Karpas-422 (cell line): ENCODE results near the gene IQSEC3. TPM values are rescaled to one million over a fixed set of nuclear protein-coding genes. Genes with fewer than 3 reads are reported as not detected.

Experiments used
- DNase-seq: peaks from one replicate; pipeline ENCODE4 v3.0.0-alpha.2; 2015
- H2AFZ ChIP-seq: fragments of 200-600 bp; sonication (generic); 2 replicates; pipeline ENCODE4 v1.6.1; 2014; ENCODE audit warnings: antibody characterized with exemption, low read length, mixed read lengths
- H3K27ac ChIP-seq: fragments of 200-600 bp; sonication (generic); 2 replicates; pipeline ENCODE4 v1.5.1; 2014; ENCODE audit warnings: mild to moderate bottlenecking, low read length, moderate library complexity
- H3K27me3 ChIP-seq: fragments of 200-600 bp; sonication (generic); 2 replicates; pipeline ENCODE4 v1.6.1; 2014; ENCODE audit warnings: low read length, mixed read lengths
- H3K36me3 ChIP-seq: fragments of 200-600 bp; sonication (generic); 2 replicates; pipeline ENCODE4 v1.6.1; 2014; ENCODE audit warnings: low read length, mixed read lengths; ENCODE audit not compliant: insufficient read depth
- H3K4me1 ChIP-seq: fragments of 200-600 bp; sonication (generic); 2 replicates; pipeline ENCODE4 v1.6.1; 2014; ENCODE audit warnings: mild to moderate bottlenecking, low read length, mixed read lengths
- H3K4me2 ChIP-seq: fragments of 200-600 bp; sonication (generic); 2 replicates; pipeline ENCODE4 v1.6.1; 2014; ENCODE audit warnings: low read length, low read depth, mild to moderate bottlenecking; ENCODE audit not compliant: poor library complexity, severe bottlenecking
- H3K4me3 ChIP-seq: fragments of 200-600 bp; sonication (generic); 2 replicates; pipeline ENCODE4 v1.5.1; 2014; ENCODE audit warnings: mild to moderate bottlenecking, antibody characterized with exemption, low read length, mixed read lengths
- H3K79me2 ChIP-seq: fragments of 200-600 bp; sonication (generic); 2 replicates; pipeline ENCODE4 v1.6.1; 2014; ENCODE audit warnings: mild to moderate bottlenecking, low read length, mixed read lengths
- H3K9ac ChIP-seq: fragments of 200-600 bp; sonication (generic); 2 replicates; pipeline ENCODE4 v1.6.0; 2014; ENCODE audit warnings: low read length
- H3K9me2 ChIP-seq: fragments of 200-600 bp; sonication (generic), shearing (Covaris generic); replicated peaks from 2 replicates; pipeline ENCODE4 v1.6.0; 2014; ENCODE audit warnings: mild to moderate bottlenecking, low read length, moderate library complexity; ENCODE audit not compliant: insufficient read depth
- H3K9me3 ChIP-seq: fragments of 300-700, 200-600 bp; sonication (generic); 2 replicates; pipeline ENCODE4 v1.6.1; 2014; ENCODE audit warnings: low read length, mixed read lengths
- H4K20me1 ChIP-seq: fragments of 200-600 bp; sonication (generic); 2 replicates; pipeline ENCODE4 v1.6.1; 2014; ENCODE audit warnings: mild to moderate bottlenecking, antibody characterized with exemption, low read length, low read depth; ENCODE audit not compliant: insufficient read depth
- total RNA-seq: library from RNA; depleted of rRNA; stranded (reverse); fragments of >200 nt; shearing (Covaris generic); gene quantifications from 2 replicates; pipeline ENCODE4 v1.2.3, GENCODE V29; 2014; ENCODE audit warnings: low replicate concordance

The IQSEC3 gene
- total RNA-seq, 1 experiment from 2014 or later = not detected

GRCh38 chr12:202081-202731 is 135.6 kb downstream of the IQSEC3 start:
- Histone ChIP-seq H3K27ac (no peak overlapping the region), H3K9me3 (no peaks in the 10 kb centered on the region), H3K27me3 (no peaks in the 10 kb centered on the region)

GRCh38 chr12:203074-203461 is 136.5 kb downstream of the IQSEC3 start:
- no peaks in the 10 kb centered on the region for H3K9me2 ChIP-seq
- H3K79me2 ChIP-seq = no peaks in the 10 kb centered on the region
- H2AFZ ChIP-seq = no peak overlapping the region
- H3K36me3 ChIP-seq = no peaks in the 10 kb centered on the region
- H3K27me3 ChIP-seq = no peaks in the 10 kb centered on the region
- H3K4me3 ChIP-seq = no peak overlapping the region
- H3K9ac ChIP-seq = no peak overlapping the region
- no peaks in the 10 kb centered on the region for H3K4me1 ChIP-seq
- no peaks in the 10 kb centered on the region for H4K20me1 ChIP-seq
- no peak overlapping the region for H3K4me2 ChIP-seq
- H3K9me3 ChIP-seq = no peaks in the 10 kb centered on the region
- no peak for DNase-seq
- no peak overlapping the region for H3K27ac ChIP-seq

More at GRCh38 chr12:202081-202731, 135.6 kb downstream of the IQSEC3 start:
- Histone ChIP-seq H3K9ac (no peak overlapping the region), H3K4me1 (no peaks in the 10 kb centered on the region), H3K4me3 (no peak overlapping the region), H2AFZ (no peak overlapping the region), H3K36me3 (no peaks in the 10 kb centered on the region), H4K20me1 (no peaks in the 10 kb centered on the region), H3K79me2 (no peaks in the 10 kb centered on the region), H3K9me2 (no peaks in the 10 kb centered on the region), H3K4me2 (no peak overlapping the region)
- no peak for DNase-seq

GRCh38 chr12:203462-204260 is 137.1 kb downstream of the IQSEC3 start:
- H2AFZ ChIP-seq = no peak overlapping the region
- H4K20me1 ChIP-seq = no peaks in the 10 kb centered on the region
- H3K79me2 ChIP-seq = no peaks in the 10 kb centered on the region
- no peaks in the 10 kb centered on the region for H3K27me3 ChIP-seq
- no peaks in the 10 kb centered on the region for H3K9me3 ChIP-seq
- no peaks in the 10 kb centered on the region for H3K4me1 ChIP-seq
- DNase-seq = no peak
- no peaks in the 10 kb centered on the region for H3K36me3 ChIP-seq
- H3K9ac ChIP-seq = no peak overlapping the region
- H3K27ac ChIP-seq = no peak overlapping the region
- no peaks in the 10 kb centered on the region for H3K9me2 ChIP-seq
- no peak overlapping the region for H3K4me3 ChIP-seq
- H3K4me2 ChIP-seq = no peak overlapping the region

- H3K27me3 ChIP-seq = no peaks in the 10 kb centered on the region
- no peaks in the 10 kb centered on the region for H3K9me2 ChIP-seq
- no peaks in the 10 kb centered on the region for H3K79me2 ChIP-seq
- no peak overlapping the region for H3K4me2 ChIP-seq
- no peak overlapping the region for H2AFZ ChIP-seq
- no peaks in the 10 kb centered on the region for H3K36me3 ChIP-seq
- no peaks in the 10 kb centered on the region for H3K9me3 ChIP-seq
- H3K4me1 ChIP-seq = no peaks in the 10 kb centered on the region
- no peaks in the 10 kb centered on the region for H4K20me1 ChIP-seq
- H3K9ac ChIP-seq = no peak overlapping the region
- H3K4me3 ChIP-seq = no peak overlapping the region
- no peak for DNase-seq
- no peak overlapping the region for H3K27ac ChIP-seq
These were observed 137.7 kb downstream of the IQSEC3 start for GRCh38 chr12:204261-204678.

GRCh38 chr12:205026-205425 is 138.5 kb downstream of the IQSEC3 start:
- Histone ChIP-seq H3K9me3 (no peaks in the 10 kb centered on the region), H3K4me2 (no peak overlapping the region), H3K4me1 (no peaks in the 10 kb centered on the region), H3K79me2 (no peaks in the 10 kb centered on the region), H2AFZ (no peak overlapping the region), H4K20me1 (no peaks in the 10 kb centered on the region), H3K27me3 (no peaks in the 10 kb centered on the region), H3K9ac (no peak overlapping the region), H3K36me3 (no peaks in the 10 kb centered on the region), H3K4me3 (no peak overlapping the region), H3K9me2 (no peaks in the 10 kb centered on the region), H3K27ac (no peak overlapping the region)
- DNase-seq = no peak

- DNase-seq = no peak
- no peaks in the 10 kb centered on the region for H3K27me3 ChIP-seq
- H3K4me3 ChIP-seq = no peak overlapping the region
- H3K36me3 ChIP-seq = no peaks in the 10 kb centered on the region
- H3K9ac ChIP-seq = no peak overlapping the region
- H3K79me2 ChIP-seq = no peaks in the 10 kb centered on the region
- no peaks in the 10 kb centered on the region for H4K20me1 ChIP-seq
- no peaks in the 10 kb centered on the region for H3K9me2 ChIP-seq
- H3K27ac ChIP-seq = no peak overlapping the region
- H3K4me1 ChIP-seq = no peaks in the 10 kb centered on the region
- no peak overlapping the region for H2AFZ ChIP-seq
- no peak overlapping the region for H3K4me2 ChIP-seq
- H3K9me3 ChIP-seq = no peaks in the 10 kb centered on the region
These were observed 140.3 kb downstream of the IQSEC3 start for GRCh38 chr12:206746-207440.

GRCh38 chr12:207804-208203 is 141.2 kb downstream of the IQSEC3 start:
- Histone ChIP-seq H3K9ac (no peak overlapping the region), H3K4me3 (no peak overlapping the region), H3K4me2 (no peak overlapping the region), H3K36me3 (no peaks in the 10 kb centered on the region), H3K4me1 (peaks cover 5% of the 10 kb centered on the region), H3K9me3 (no peaks in the 10 kb centered on the region), H3K27me3 (no peaks in the 10 kb centered on the region), H4K20me1 (no peaks in the 10 kb centered on the region), H3K27ac (no peak overlapping the region), H3K9me2 (no peaks in the 10 kb centered on the region), H2AFZ (no peak overlapping the region), H3K79me2 (no peaks in the 10 kb centered on the region)
- no peak for DNase-seq

GRCh38 chr12:208813-209212 is 142.2 kb downstream of the IQSEC3 start:
- no peak overlapping the region for H3K4me3 ChIP-seq
- no peak for DNase-seq
- no peaks in the 10 kb centered on the region for H3K9me3 ChIP-seq
- H2AFZ ChIP-seq = no peak overlapping the region
- no peaks in the 10 kb centered on the region for H4K20me1 ChIP-seq
- H3K79me2 ChIP-seq = no peaks in the 10 kb centered on the region
- H3K9me2 ChIP-seq = no peaks in the 10 kb centered on the region
- no peak overlapping the region for H3K27ac ChIP-seq
- H3K9ac ChIP-seq = no peak overlapping the region
- peaks cover 11% of the 10 kb centered on the region for H3K4me1 ChIP-seq
- no peaks in the 10 kb centered on the region for H3K36me3 ChIP-seq
- no peaks in the 10 kb centered on the region for H3K27me3 ChIP-seq
- H3K4me2 ChIP-seq = no peak overlapping the region
